Measurements from ENCODE around the gene TAGLN. TPM values are rescaled to one million over a fixed set of nuclear protein-coding genes. Genes with fewer than 3 reads are reported as not detected.

TAGLN gene
- polyA plus RNA-seq, 4 donors = 57.9 to 611 (median 134) TPM

DNA sequence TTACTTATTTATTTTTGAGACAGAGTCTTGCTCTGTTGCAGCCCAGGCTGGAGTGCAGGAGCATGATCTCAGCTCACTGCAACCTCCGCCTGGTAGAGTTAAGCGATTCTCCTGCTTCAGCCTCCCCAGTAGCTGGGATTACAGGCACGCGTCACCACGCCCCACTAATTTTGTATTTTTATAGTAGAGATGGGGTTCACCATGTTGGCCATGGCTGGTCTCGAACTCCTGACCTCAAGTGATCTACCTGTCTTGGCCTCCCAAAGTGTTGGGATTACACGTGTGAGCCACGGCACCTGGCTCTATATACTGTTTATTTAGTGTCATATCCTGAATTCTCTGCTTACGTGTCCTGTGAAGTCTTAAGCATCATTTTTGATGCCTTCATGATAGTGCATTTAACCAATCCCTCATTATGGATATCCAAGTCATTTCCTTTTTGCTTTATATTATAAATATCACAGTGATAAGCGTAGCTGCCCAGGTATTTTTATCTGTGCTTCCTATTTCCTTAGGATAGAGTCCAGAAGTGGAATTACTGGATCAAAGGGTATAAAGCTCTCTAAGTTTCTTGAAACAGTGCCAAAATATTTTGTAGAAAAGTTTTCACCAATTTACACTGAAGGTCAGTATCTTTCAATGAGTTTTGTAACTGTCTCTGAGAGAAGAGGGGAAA lies 21.5 kb upstream of the TAGLN start:
- Histone ChIP-seq H3K27me3 (ENCODE audit: control insufficient read depth in 3 of 3, insufficient read depth in 3 of 3, low read length in 3 of 3) (no peaks in the 10 kb centered on the region), H3K4me3 (ENCODE audit: low read depth in 1 of 3, low read length in 3 of 3) (peak overlapping the region in 2 of 3 donors; percentile 90 to 96), H3K9me3 (ENCODE audit: control insufficient read depth in 2 of 2, insufficient read depth in 1 of 2, low read depth in 1 of 2, low read length in 1 of 2) (no peaks in the 10 kb centered on the region), H3K36me3 (ENCODE audit: control insufficient read depth in 3 of 3, insufficient read depth in 2 of 3, low read depth in 1 of 3, low read length in 3 of 3) (peaks cover under 1 to 23% (median 3%) of the 10 kb centered on the region in 3 donors), H3K27ac (ENCODE audit: low read depth in 1 of 3, low read length in 2 of 3) (peak overlapping the region; percentile 90 to 98 (median 96)), H3K4me1 (ENCODE audit: control insufficient read depth in 3 of 3, insufficient read depth in 2 of 3, low read depth in 1 of 3, low read length in 2 of 3) (peaks cover 4 to 40% (median 14%) of the 10 kb centered on the region in 3 donors)
- DNase-seq (peak in 1 of 2 donors; percentile 72), FAIRE-seq (no peak)
- WGBS, 3 donors = 31 to 65% (median 46%) methylated on average over 10 of the region's 10 CpGs

DNA sequence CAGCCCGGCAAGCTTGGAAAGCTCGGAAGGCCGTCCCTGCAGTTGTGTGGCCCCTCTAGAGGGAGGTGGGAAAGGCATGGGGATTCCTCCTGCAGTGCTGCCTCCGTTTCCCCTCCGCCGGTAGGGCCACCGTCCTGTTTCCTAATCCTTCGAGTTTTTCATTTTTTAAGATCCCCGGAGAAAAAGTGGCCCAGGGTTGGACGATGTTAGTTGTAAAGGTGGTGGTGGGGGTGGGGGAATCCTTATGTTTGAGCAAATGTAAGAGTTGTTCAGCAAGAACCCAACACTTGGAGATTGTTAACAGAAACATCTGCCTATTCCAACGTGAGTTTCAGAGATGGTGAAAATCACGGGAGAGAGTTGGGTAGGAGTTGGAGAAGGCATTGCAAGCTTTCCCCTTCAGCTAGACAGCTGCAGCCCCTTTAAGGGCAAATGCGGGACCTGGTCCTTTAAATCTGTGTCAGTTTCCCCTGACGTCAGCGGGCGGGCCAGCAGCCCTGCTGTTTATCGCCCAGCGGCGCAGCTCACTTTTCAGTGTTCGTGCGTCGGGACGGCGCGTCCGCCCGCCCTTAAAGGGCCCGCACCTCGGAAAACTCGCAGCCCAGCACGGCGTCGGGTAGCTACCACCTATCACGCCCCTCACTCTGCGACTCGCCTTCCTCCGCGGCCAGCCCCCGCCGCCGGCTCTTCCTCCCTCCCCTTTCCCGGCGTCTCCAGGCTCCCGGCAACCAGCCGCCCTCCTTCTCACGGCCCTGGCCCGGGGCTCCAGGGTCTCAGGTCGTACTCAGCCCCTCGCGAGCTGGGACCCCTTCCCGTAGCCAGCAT lies 20.7 kb upstream of the TAGLN start, which contains the start of gene SIDT2:
SIDT2 (plus strand) TSS at position 534 of the 825 bp plus-strand sequence. CDS start 521 bp downstream, outside the sequence.
- Histone ChIP-seq H3K9me3 (ENCODE audit: control insufficient read depth in 2 of 2, insufficient read depth in 1 of 2, low read depth in 1 of 2, low read length in 1 of 2) (no peaks in the 10 kb centered on the region), H3K4me1 (ENCODE audit: control insufficient read depth in 3 of 3, insufficient read depth in 2 of 3, low read depth in 1 of 3, low read length in 2 of 3) (peaks cover 2 to 33% (median 10%) of the 10 kb centered on the region in 3 donors), H3K4me3 (ENCODE audit: low read depth in 1 of 3, low read length in 3 of 3) (peak within 1 kb of the TSS; percentile 90 to 96 (median 96)), H3K27me3 (ENCODE audit: control insufficient read depth in 3 of 3, insufficient read depth in 3 of 3, low read length in 3 of 3) (no peaks in the 10 kb centered on the region), H3K36me3 (ENCODE audit: control insufficient read depth in 3 of 3, insufficient read depth in 2 of 3, low read depth in 1 of 3, low read length in 3 of 3) (peaks cover 3 to 23% (median 5%) of the 10 kb centered on the region in 3 donors), H3K27ac (ENCODE audit: low read depth in 1 of 3, low read length in 2 of 3) (peak within 1 kb of the TSS; percentile 90 to 98 (median 96))
- FAIRE-seq (no peak), DNase-seq (peak; percentile 95 to 96)
- WGBS, 3 donors = 1% methylated on average over 43 to 51 of the region's 51 CpGs

DNA sequence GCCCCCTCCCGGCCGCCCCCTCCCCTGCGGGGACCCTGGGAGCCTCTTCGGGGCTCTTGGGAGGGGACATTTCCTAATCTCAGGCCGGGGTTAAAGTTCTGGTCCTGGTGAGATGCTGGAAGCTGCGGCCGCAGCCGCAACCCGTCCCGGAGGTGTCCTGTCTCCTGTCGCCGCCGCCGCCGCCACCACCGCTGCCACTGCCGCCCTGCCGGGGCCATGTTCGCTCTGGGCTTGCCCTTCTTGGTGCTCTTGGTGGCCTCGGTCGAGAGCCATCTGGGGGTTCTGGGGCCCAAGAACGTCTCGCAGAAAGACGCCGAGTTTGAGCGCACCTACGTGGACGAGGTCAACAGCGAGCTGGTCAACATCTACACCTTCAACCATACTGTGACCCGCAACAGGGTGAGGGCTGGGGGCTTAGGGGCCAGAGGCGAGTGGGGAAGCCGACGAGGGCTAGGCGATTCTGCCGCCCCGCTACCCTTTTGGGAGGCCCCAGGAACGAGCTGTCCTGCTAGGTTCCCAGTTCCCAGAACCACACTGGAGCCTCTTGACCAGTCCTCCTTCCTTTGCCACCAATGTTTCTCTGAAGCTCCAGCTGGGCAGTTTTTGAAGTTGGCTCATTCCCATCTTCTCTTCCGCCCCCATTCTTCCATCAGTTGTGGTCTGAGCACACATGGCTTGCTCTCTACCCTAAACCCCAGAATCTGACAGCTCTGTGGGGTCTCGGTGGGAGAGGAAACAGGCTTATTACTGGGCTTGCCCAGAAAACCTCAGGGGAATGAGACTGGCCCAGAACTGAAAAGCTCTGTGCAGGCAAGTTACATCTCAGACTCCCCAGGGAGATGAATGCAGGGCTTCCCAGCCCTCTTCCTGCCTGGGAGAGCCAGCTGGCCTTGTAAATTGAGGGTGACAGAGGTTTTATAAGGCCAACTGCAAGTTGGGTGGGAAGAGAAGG lies 19.8 kb upstream of the TAGLN start:
- DNase-seq = peak; percentile 61 to 66
- 1 to 3% (median 1%) methylated on average over 35 to 39 of the region's 39 CpGs for WGBS, 3 donors

DNA sequence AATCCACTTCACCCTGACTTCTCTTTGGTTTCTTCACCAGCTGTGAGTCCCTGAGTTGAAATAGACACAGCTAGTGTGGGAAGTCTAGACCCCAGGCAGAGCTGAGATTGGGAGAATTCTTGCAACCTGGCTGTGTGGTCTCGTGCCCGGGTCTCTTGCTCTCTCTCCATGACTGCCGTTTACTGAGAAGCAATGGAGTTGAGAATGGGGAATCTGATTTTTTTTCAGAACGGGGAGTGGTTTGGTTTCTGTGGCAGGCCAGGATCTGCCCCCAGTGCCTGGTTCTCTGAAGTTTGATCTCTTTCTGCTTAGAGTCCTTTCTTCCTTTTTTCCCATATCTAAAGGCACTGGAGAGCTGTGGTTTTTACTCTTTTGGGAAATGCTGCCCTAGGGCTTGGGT lies 19.1 kb upstream of the TAGLN start:
- WGBS, 3 donors = 1 to 21% (median 16%) methylated on average over 4 of the region's 4 CpGs
- peak in 1 of 2 donors; percentile 51 for DNase-seq

More for the DNA sequence above, 19.8 kb upstream of the TAGLN start:
- FAIRE-seq = no peak
- Histone ChIP-seq H3K4me3 (ENCODE audit: low read depth in 1 of 3, low read length in 3 of 3) (peak overlapping the region; percentile 90 to 96 (median 96)), H3K27ac (ENCODE audit: low read depth in 1 of 3, low read length in 2 of 3) (peak overlapping the region; percentile 90 to 98 (median 96)), H3K36me3 (ENCODE audit: control insufficient read depth in 3 of 3, insufficient read depth in 2 of 3, low read depth in 1 of 3, low read length in 3 of 3) (peaks cover 3 to 30% (median 5%) of the 10 kb centered on the region in 3 donors), H3K4me1 (ENCODE audit: control insufficient read depth in 3 of 3, insufficient read depth in 2 of 3, low read depth in 1 of 3, low read length in 2 of 3) (peaks cover 2 to 30% (median 10%) of the 10 kb centered on the region in 3 donors), H3K9me3 (ENCODE audit: control insufficient read depth in 2 of 2, insufficient read depth in 1 of 2, low read depth in 1 of 2, low read length in 1 of 2) (no peaks in the 10 kb centered on the region), H3K27me3 (ENCODE audit: control insufficient read depth in 3 of 3, insufficient read depth in 3 of 3, low read length in 3 of 3) (no peaks in the 10 kb centered on the region)

DNA sequence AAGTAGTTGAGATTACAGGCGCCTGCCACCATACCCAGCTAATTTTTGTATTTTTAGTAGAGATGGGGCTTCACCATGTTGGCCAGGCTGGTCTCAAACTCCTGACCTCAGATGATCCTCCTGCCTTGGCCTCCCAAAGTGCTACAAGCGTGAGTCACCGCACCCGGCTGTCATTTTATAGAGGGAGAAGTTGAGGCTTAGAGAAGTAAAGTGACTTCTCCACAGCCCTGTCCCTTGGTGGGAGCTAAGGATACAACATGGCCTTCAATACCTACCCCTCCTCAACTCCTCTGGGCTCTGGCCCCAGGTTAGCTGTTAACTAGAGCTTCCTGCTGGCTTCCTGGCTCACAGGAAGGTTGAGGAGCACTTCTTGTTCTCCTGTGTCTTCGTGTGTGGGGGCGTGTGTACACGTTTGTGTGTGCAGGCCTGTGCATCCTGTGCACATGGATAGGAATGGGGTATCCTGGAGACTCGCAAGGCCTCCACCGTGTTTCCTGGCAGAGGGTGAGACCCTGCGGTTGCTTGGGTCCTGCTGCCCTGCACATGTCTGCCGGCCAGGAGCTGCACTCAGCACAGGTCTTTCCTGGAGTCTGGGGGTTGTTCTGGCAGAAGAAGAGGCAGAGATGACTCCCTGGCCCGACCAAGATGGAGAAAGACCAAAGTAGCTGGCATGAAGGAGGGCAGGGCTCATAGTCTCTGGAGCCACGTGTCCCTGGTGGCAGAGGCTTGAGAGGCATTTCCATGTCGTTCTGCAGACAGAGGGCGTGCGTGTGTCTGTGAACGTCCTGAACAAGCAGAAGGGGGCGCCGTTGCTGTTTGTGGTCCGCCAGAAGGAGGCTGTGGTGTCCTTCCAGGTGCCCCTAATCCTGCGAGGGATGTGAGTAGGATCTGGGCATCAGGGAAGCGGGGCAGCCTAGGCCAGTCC lies 18.2 kb upstream of the TAGLN start:
- WGBS, 3 donors = 46 to 48% (median 48%) methylated on average over 22 of the region's 22 CpGs
- H3K4me1 ChIP-seq (ENCODE audit: control insufficient read depth in 3 of 3, insufficient read depth in 2 of 3, low read depth in 1 of 3, low read length in 2 of 3) = peaks cover 2 to 39% (median 10%) of the 10 kb centered on the region in 3 donors
- no peaks in the 10 kb centered on the region for H3K27me3 ChIP-seq (ENCODE audit: control insufficient read depth in 3 of 3, insufficient read depth in 3 of 3, low read length in 3 of 3)
- H3K4me3 ChIP-seq (ENCODE audit: low read depth in 1 of 3, low read length in 3 of 3) = peak overlapping the region in 1 of 3 donors; percentile 96
- DNase-seq = peak; percentile 73 to 81
- no peak for FAIRE-seq
- H3K9me3 ChIP-seq (ENCODE audit: control insufficient read depth in 2 of 2, insufficient read depth in 1 of 2, low read depth in 1 of 2, low read length in 1 of 2) = no peaks in the 10 kb centered on the region
- peaks cover 3 to 39% (median 5%) of the 10 kb centered on the region in 3 donors for H3K36me3 ChIP-seq (ENCODE audit: control insufficient read depth in 3 of 3, insufficient read depth in 2 of 3, low read depth in 1 of 3, low read length in 3 of 3)
- peak overlapping the region in 1 of 3 donors; percentile 50 for H3K27ac ChIP-seq (ENCODE audit: low read depth in 1 of 3, low read length in 2 of 3)

More for the DNA sequence above, 19.1 kb upstream of the TAGLN start:
- no peak for FAIRE-seq
- Histone ChIP-seq H3K4me3 (ENCODE audit: low read depth in 1 of 3, low read length in 3 of 3) (peak overlapping the region; percentile 90 to 96 (median 96)), H3K27ac (ENCODE audit: low read depth in 1 of 3, low read length in 2 of 3) (peak overlapping the region; percentile 90 to 98 (median 96)), H3K27me3 (ENCODE audit: control insufficient read depth in 3 of 3, insufficient read depth in 3 of 3, low read length in 3 of 3) (no peaks in the 10 kb centered on the region), H3K9me3 (ENCODE audit: control insufficient read depth in 2 of 2, insufficient read depth in 1 of 2, low read depth in 1 of 2, low read length in 1 of 2) (no peaks in the 10 kb centered on the region), H3K4me1 (ENCODE audit: control insufficient read depth in 3 of 3, insufficient read depth in 2 of 3, low read depth in 1 of 3, low read length in 2 of 3) (peaks cover 2 to 34% (median 10%) of the 10 kb centered on the region in 3 donors), H3K36me3 (ENCODE audit: control insufficient read depth in 3 of 3, insufficient read depth in 2 of 3, low read depth in 1 of 3, low read length in 3 of 3) (peaks cover 3 to 30% (median 5%) of the 10 kb centered on the region in 3 donors)

DNA sequence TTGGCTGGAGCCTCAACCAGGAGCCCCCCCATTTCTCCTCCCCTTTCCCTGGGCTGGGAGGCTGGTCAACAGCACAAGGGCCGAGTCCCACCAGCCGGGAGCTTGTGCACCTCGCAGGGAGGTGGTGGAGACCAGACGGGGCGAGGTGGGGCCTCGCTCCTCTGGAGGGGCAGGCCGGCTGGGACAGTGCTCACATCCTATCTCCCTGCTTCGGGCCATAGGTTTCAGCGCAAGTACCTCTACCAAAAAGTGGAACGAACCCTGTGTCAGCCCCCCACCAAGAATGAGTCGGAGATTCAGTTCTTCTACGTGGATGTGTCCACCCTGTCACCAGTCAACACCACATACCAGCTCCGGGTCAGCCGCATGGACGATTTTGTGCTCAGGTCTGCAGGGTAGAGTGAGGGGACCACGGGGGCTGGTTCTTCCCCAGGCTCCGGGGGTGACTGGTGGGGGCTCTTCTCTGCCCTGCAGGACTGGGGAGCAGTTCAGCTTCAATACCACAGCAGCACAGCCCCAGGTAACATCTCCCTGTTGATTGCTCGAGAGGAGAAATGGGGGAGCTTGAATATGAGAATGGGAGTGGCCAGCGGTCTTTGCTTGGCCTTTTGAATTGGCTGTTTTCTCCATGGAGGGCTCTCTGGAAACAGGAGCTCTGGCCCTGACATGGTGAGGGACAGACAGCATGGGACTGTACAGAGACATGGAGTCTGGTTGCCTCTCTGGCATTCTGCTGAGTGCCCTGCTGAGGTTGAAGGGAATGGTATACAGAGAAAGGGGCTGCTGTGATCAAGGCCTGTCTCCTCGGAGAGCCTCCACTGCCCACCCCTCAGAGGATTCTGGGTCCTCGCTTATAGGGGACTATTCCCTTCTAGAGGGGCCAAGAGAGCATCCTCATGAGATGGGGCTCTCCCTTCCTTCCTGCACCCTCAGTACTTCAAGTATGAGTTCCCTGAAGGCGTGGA lies 17.3 kb upstream of the TAGLN start:
- Histone ChIP-seq H3K27me3 (ENCODE audit: control insufficient read depth in 3 of 3, insufficient read depth in 3 of 3, low read length in 3 of 3) (no peaks in the 10 kb centered on the region), H3K36me3 (ENCODE audit: control insufficient read depth in 3 of 3, insufficient read depth in 2 of 3, low read depth in 1 of 3, low read length in 3 of 3) (peaks cover 3 to 45% (median 5%) of the 10 kb centered on the region in 3 donors), H3K9me3 (ENCODE audit: control insufficient read depth in 2 of 2, insufficient read depth in 1 of 2, low read depth in 1 of 2, low read length in 1 of 2) (no peaks in the 10 kb centered on the region), H3K27ac (ENCODE audit: low read depth in 1 of 3, low read length in 2 of 3) (no peak overlapping the region), H3K4me3 (ENCODE audit: low read depth in 1 of 3, low read length in 3 of 3) (no peak overlapping the region), H3K4me1 (ENCODE audit: control insufficient read depth in 3 of 3, insufficient read depth in 2 of 3, low read depth in 1 of 3, low read length in 2 of 3) (peaks cover 2 to 39% (median 10%) of the 10 kb centered on the region in 3 donors)
- no peak for FAIRE-seq
- DNase-seq = no peak
- 89 to 91% (median 91%) methylated on average over 22 of the region's 22 CpGs for WGBS, 3 donors
